K562 (cell line): ENCODE data around the gene DPAGT1. TPM values are rescaled to one million over a fixed set of nuclear protein-coding genes. Genes with fewer than 3 reads are reported as not detected.

Experiments
- GABPA ChIP-seq: fragments of 200-800 bp; sonication (Bioruptor generic); conservative IDR thresholded peaks from 2 replicates; pipeline ENCODE4 v1.6.1; 2016; ENCODE audit warnings: low read depth, missing genetic modification characterization, missing compliant biosample characterization
- HDAC8 ChIP-seq: fragments of 450-650 bp; IDR thresholded peaks from 2 replicates; pipeline ENCODE4 v1.6.1; 2016; ENCODE audit warnings: mild to moderate bottlenecking, missing genetic modification characterization, moderate library complexity, missing compliant biosample characterization
- KDM5B ChIP-seq: fragments of 200-600 bp; sonication (generic); IDR thresholded peaks from 2 replicates; pipeline ENCODE4 v1.6.1; 2012; ENCODE audit warnings: low read depth, mild to moderate bottlenecking, moderate library complexity, low read length, control low read depth, inconsistent platforms; ENCODE audit not compliant: insufficient replicate concordance
- KLF6 ChIP-seq: fragments of 250-450 bp; sonication (Bioruptor Pico); IDR thresholded peaks from 2 replicates; pipeline ENCODE4 v1.4.0; 2020; ENCODE audit warnings: mild to moderate bottlenecking, moderate library complexity, borderline replicate concordance
- LARP7 ChIP-seq: fragments of 450-650 bp; IDR thresholded peaks from 2 replicates; pipeline ENCODE4 v1.6.1; 2016
- MAFK ChIP-seq: IDR thresholded peaks from 2 replicates; pipeline ENCODE4 v1.6.1; 2011; ENCODE audit warnings: low read length, improper control_type of control experiment
- MGA ChIP-seq: fragments of 450-650 bp; IDR thresholded peaks from 2 replicates; pipeline ENCODE4 v1.6.1; 2016; ENCODE audit warnings: mild to moderate bottlenecking, moderate library complexity
- SIX5 ChIP-seq, 2 experiments: IDR thresholded peaks; 2 replicates each; pipeline ENCODE4 v1.6.1; 2011; ENCODE audit warnings: low read length in 2 of 2, borderline replicate concordance in 1 of 2, low read depth in 1 of 2, mild to moderate bottlenecking in 1 of 2, moderate library complexity in 1 of 2; ENCODE audit not compliant: insufficient read depth in 1 of 2
- USF1 ChIP-seq: sonication (generic); formaldehyde crosslinking; IDR thresholded peaks from 2 replicates; pipeline ENCODE4 v1.9.0; 2022; ENCODE audit warnings: mild to moderate bottlenecking, missing genetic modification reagents
- YBX1 ChIP-seq: fragments of 450-650 bp; IDR thresholded peaks from 2 replicates; pipeline ENCODE4 v1.7.1; 2016; ENCODE audit warnings: mild to moderate bottlenecking
- ZC3H8 ChIP-seq: fragments of 450-650 bp; IDR thresholded peaks from 2 replicates; pipeline ENCODE4 v1.6.1; 2017
- ZNF561 ChIP-seq: fragments of 450-650 bp; formaldehyde crosslinking; conservative IDR thresholded peaks from 2 replicates; pipeline ENCODE4 v1.4.0; 2020; ENCODE audit warnings: mild to moderate bottlenecking, moderate library complexity
- ZNF79 ChIP-seq: fragments of 250-450 bp; sonication (Bioruptor Pico); IDR thresholded peaks from 2 replicates; pipeline ENCODE4 v1.4.0; 2020; ENCODE audit warnings: low read depth, mild to moderate bottlenecking, moderate library complexity
- polyA plus RNA-seq, 8 experiments: library from polyadenylated mRNA; depleted of rRNA in 4 of 8; stranded (reverse) in 5 of 8; unstranded in 3 of 8; fragments of >200 nt; fragmentation: Nextera tagmentation in 2 of 8; fragmentation: Illumina TruSeq in 1 of 8; extraction: Ambion mirVana in 2 of 8; extraction: Trizol in 1 of 8; gene quantifications; 2 replicates each; pipeline versions ENCODE4 v1.2.1 to v1.2.3, GENCODE V29; 2011 to 2014; ENCODE audit warnings: inconsistent platforms in 1 of 8, missing spikeins in 1 of 8
- total RNA-seq, 7 experiments: library from RNA; depleted of rRNA in 6 of 7; stranded (reverse); fragments of >200 nt in 6 of 7; fragmentation: Illumina TruSeq in 2 of 7; extraction: Trizol in 2 of 7; gene quantifications; 2 replicates each; pipeline versions ENCODE4 v1.2.1 to v1.2.3, GENCODE V29; 2011 to 2021; ENCODE audit warnings: low replicate concordance in 1 of 7
- TF ChIP-seq, protein P1 (sequence below): sonication (generic); formaldehyde crosslinking; IDR thresholded peaks from 2 replicates; pipeline ENCODE4 v1.8.0; 2022; ENCODE audit warnings: missing genetic modification reagents, mild to moderate bottlenecking, borderline replicate concordance

The DPAGT1 gene
- total and polyA plus RNA-seq, 9 of the 15 experiments (the other 6 are each of a cell fraction or from before 2014, with no cell fraction given), result 29.9 to 135 (median 85.0) TPM

GRCh38 chr11:119106564-119107537 is 5.2 kb upstream of the DPAGT1 start, which contains the start of gene C2CD2L (continued):
- peak; percentile 87 for TF ChIP-seq MGA
- TF ChIP-seq GABPA, result peak; percentile 53
- no peak for TF ChIP-seq ZNF79 (CRISPR knock-in tag)
- no peak for TF ChIP-seq USF1 (CRISPR knock-in tag)
- TF ChIP-seq, protein P1, sequence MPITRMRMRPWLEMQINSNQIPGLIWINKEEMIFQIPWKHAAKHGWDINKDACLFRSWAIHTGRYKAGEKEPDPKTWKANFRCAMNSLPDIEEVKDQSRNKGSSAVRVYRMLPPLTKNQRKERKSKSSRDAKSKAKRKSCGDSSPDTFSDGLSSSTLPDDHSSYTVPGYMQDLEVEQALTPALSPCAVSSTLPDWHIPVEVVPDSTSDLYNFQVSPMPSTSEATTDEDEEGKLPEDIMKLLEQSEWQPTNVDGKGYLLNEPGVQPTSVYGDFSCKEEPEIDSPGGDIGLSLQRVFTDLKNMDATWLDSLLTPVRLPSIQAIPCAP (CRISPR knock-in tag), result no peak
- TF ChIP-seq KDM5B, result no peak
- no peak for TF ChIP-seq MAFK
- TF ChIP-seq KLF6, result peak; percentile 33; the same call in 1 of the 2 replicates
- TF ChIP-seq SIX5 (IDR thresholded peaks at IDR 0.05; ENCODE audit: borderline replicate concordance in 1 of 2, insufficient read depth in 1 of 2, low read depth in 1 of 2, low read length in 2 of 2), result no peak
- TF ChIP-seq ZC3H8, result no peak
- TF ChIP-seq HDAC8, result no peak
- TF ChIP-seq ZNF561 (CRISPR knock-in tag), result no peak
- no peak for TF ChIP-seq LARP7
- no peak for TF ChIP-seq YBX1
